Astrocyte (in vitro differentiated cells and primary cell): ENCODE data around the gene RASL12. TPM values are rescaled to one million over a fixed set of nuclear protein-coding genes. Genes with fewer than 3 reads are reported as not detected.

Experiments used
- DNase-seq: peaks from one replicate; pipeline ENCODE4 v3.0.0-alpha.2; 2010; ENCODE audit warnings: low read depth
- FAIRE-seq: peaks from 2 replicates; lab custom pipeline; 2011; peaks lifted over from hg19 to GRCh38; lab: Jason Lieb, UNC
- H2AFZ ChIP-seq: 2 replicates; pipeline ENCODE4 v1.6.0; 2012; ENCODE audit warnings: low read depth, low read length, inconsistent platforms
- H3K27ac ChIP-seq: 2 replicates; pipeline ENCODE4 v1.5.1; 2011; ENCODE audit warnings: low read depth, low read length, inconsistent platforms
- H3K27me3 ChIP-seq: 2 replicates; pipeline ENCODE4 v1.6.0; 2011; ENCODE audit warnings: low read length, inconsistent platforms; ENCODE audit not compliant: insufficient read depth
- H3K36me3 ChIP-seq: 2 replicates; pipeline ENCODE4 v1.5.1; 2011; ENCODE audit warnings: low read length, inconsistent platforms; ENCODE audit not compliant: insufficient read depth
- H3K4me1 ChIP-seq: 2 replicates; pipeline ENCODE4 v1.5.1; 2011; ENCODE audit warnings: low read length, inconsistent platforms; ENCODE audit not compliant: insufficient read depth
- H3K4me2 ChIP-seq: 2 replicates; pipeline ENCODE4 v1.6.0; 2012; ENCODE audit warnings: low read length, inconsistent platforms
- H3K4me3 ChIP-seq: 2 replicates; pipeline ENCODE4 v1.5.1; 2011; ENCODE audit warnings: low read depth, mild to moderate bottlenecking, low read length, inconsistent platforms; ENCODE audit not compliant: insufficient read depth
- H3K79me2 ChIP-seq: 2 replicates; pipeline ENCODE4 v1.6.0; 2012; ENCODE audit warnings: mild to moderate bottlenecking, low read length, inconsistent platforms; ENCODE audit not compliant: insufficient read depth
- H3K9ac ChIP-seq: 2 replicates; pipeline ENCODE4 v1.6.0; 2012; ENCODE audit warnings: mild to moderate bottlenecking, low read length, inconsistent platforms
- H3K9me3 ChIP-seq: 2 replicates; pipeline ENCODE4 v1.5.1; 2012; ENCODE audit warnings: low read depth, mild to moderate bottlenecking, low read length, inconsistent platforms; ENCODE audit not compliant: insufficient read depth
- H4K20me1 ChIP-seq: 2 replicates; pipeline ENCODE4 v1.6.0; 2012; ENCODE audit warnings: low read length, inconsistent platforms; ENCODE audit not compliant: insufficient read depth
- H3K27ac Mint-ChIP-seq: one replicate; pipeline ENCODE4 v1.8.0; 2021; ENCODE audit warnings: mild to moderate bottlenecking, mixed read lengths; ENCODE audit not compliant: unreplicated experiment
- H3K27me3 Mint-ChIP-seq: one replicate; pipeline ENCODE4 v1.8.0; 2021; ENCODE audit warnings: low read depth, mixed read lengths; ENCODE audit not compliant: unreplicated experiment
- H3K36me3 Mint-ChIP-seq: one replicate; pipeline ENCODE4 v1.8.0; 2021; ENCODE audit warnings: low read depth, mixed read lengths; ENCODE audit not compliant: unreplicated experiment
- H3K4me1 Mint-ChIP-seq: one replicate; pipeline ENCODE4 v1.8.0; 2021; ENCODE audit warnings: low read depth, mixed read lengths; ENCODE audit not compliant: unreplicated experiment
- H3K4me3 Mint-ChIP-seq: one replicate; pipeline ENCODE4 v1.8.0; 2021; ENCODE audit warnings: mild to moderate bottlenecking, moderate library complexity, mixed read lengths; ENCODE audit not compliant: unreplicated experiment
- H3K9me3 Mint-ChIP-seq: one replicate; pipeline ENCODE4 v1.8.0; 2021; ENCODE audit warnings: mild to moderate bottlenecking, mixed read lengths; ENCODE audit not compliant: unreplicated experiment
- CTCF ChIP-seq: IDR thresholded peaks from 2 replicates; pipeline ENCODE4 v1.5.1; 2011; ENCODE audit warnings: low read depth, mild to moderate bottlenecking, inconsistent platforms, low read length, moderate library complexity; ENCODE audit not compliant: insufficient read depth
- EZH2 ChIP-seq: IDR thresholded peaks from 2 replicates; pipeline ENCODE4 v1.6.1; 2012; ENCODE audit warnings: mild to moderate bottlenecking, low read length, inconsistent platforms; ENCODE audit not compliant: insufficient read depth
- total RNA-seq: library from RNA; stranded (reverse); gene quantifications from 2 replicates; pipeline ENCODE4 v1.2.1, GENCODE V29; 2021

Gene RASL12
- total RNA-seq, 1 donor from 2014 or later: 0.32 TPM

DNA sequence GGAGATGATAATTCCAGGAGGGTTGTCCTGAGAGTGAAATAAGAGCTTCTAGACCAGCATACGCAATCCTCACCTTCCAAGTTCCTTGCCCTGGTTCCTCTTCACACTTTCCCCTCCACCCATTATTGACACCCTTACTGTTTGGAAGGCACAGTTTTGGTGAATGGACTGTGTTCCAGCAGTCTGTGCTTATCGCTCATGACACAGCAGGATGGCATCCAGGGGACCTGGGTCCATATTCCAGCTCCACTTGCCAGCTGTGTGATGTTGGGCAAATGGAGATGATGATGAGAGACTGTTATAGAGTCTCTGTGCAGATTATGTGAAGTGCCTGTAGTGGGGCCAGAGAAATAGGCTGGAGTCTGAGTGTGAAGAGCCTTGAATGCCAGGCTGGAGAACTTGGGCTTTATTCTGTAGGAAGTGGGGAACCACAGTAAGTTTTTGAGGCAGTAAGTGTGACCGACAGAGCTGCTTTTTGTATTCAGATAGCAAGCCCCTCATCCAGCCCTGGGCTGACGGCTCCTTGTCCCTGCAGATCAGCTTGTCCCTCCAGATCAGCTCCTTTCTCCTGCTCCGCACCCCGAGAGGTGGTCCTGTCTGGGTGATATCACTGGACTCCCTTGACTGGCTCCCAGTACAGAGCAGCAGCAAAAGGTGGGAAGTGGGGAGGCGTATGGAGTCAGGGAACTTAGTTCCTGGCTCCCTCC is 16.9 kb upstream of the RASL12 start:
- no peaks in the 10 kb centered on the region for H3K79me2 ChIP-seq
- H3K9ac ChIP-seq: no peak overlapping the region
- H3K27me3 ChIP-seq: peaks cover 32% of the 10 kb centered on the region
- no peak overlapping the region for H3K27ac Mint-ChIP-seq
- no peaks in the 10 kb centered on the region for H3K36me3 ChIP-seq
- no peaks in the 10 kb centered on the region for H3K9me3 Mint-ChIP-seq
- H3K4me1 Mint-ChIP-seq: peaks cover 9% of the 10 kb centered on the region
- no peak overlapping the region for H3K4me3 ChIP-seq
- H3K27ac ChIP-seq: no peak overlapping the region
- no peak overlapping the region for H3K4me2 ChIP-seq
- H3K4me1 ChIP-seq: peaks cover 9% of the 10 kb centered on the region
- peaks cover 71% of the 10 kb centered on the region for H3K27me3 Mint-ChIP-seq
- H3K4me3 Mint-ChIP-seq: no peak overlapping the region
- DNase-seq (peak; percentile 19), FAIRE-seq (no peak)
- H3K36me3 Mint-ChIP-seq: no peaks in the 10 kb centered on the region
- H2AFZ ChIP-seq: no peak overlapping the region
- no peaks in the 10 kb centered on the region for H4K20me1 ChIP-seq
- H3K9me3 ChIP-seq: no peaks in the 10 kb centered on the region
- no peak for TF ChIP-seq EZH2
- no peak for TF ChIP-seq CTCF

GRCh38 chr15:65083262-65083701 is 15.5 kb upstream of the RASL12 start:
- peak; percentile 45 for DNase-seq
- no peak overlapping the region for H3K27ac ChIP-seq
- FAIRE-seq: no peak
- Mint-ChIP-seq H3K27ac (no peak overlapping the region), H3K9me3 (no peaks in the 10 kb centered on the region), H3K36me3 (no peaks in the 10 kb centered on the region), H3K27me3 (peaks cover 73% of the 10 kb centered on the region), H3K4me3 (no peak overlapping the region), H3K4me1 (peaks cover 9% of the 10 kb centered on the region)
- H3K9me3 ChIP-seq: no peaks in the 10 kb centered on the region
- no peaks in the 10 kb centered on the region for H3K79me2 ChIP-seq
- H3K9ac ChIP-seq: no peak overlapping the region
- no peaks in the 10 kb centered on the region for H3K36me3 ChIP-seq
- H2AFZ ChIP-seq: no peak overlapping the region
- no peak overlapping the region for H3K4me3 ChIP-seq
- H3K4me2 ChIP-seq: peak overlapping the region; percentile 6
- H3K4me1 ChIP-seq: peaks cover 9% of the 10 kb centered on the region
- H4K20me1 ChIP-seq: no peaks in the 10 kb centered on the region
- peaks cover 44% of the 10 kb centered on the region for H3K27me3 ChIP-seq
- TF ChIP-seq CTCF (peak; percentile 37), EZH2 (no peak)
